Fibroblast of lung (primary cell): Measurements from ENCODE around the gene PKNOX2. TPM values are rescaled to one million over a fixed set of nuclear protein-coding genes. Genes with fewer than 3 reads are reported as not detected.

ENCODE experiments used
- DNase-seq, 2 donors: peaks; one replicate each; pipeline versions ENCODE4 v3.0.0 to v3.0.0-alpha.2; 2010; ENCODE audit warnings: low read depth in 2 of 2
- H2AFZ ChIP-seq: 2 replicates; pipeline ENCODE4 v1.5.1; 2012; ENCODE audit warnings: low read length, control low read depth, inconsistent platforms
- H3K27ac ChIP-seq: 2 replicates; pipeline ENCODE4 v1.5.1; 2011; ENCODE audit warnings: low read length, control low read depth; ENCODE audit not compliant: insufficient read depth
- H3K27me3 ChIP-seq: 2 replicates; pipeline ENCODE4 v1.5.1; 2011; ENCODE audit warnings: mild to moderate bottlenecking, low read length; ENCODE audit not compliant: control insufficient read depth, insufficient read depth
- H3K36me3 ChIP-seq: 2 replicates; pipeline ENCODE4 v1.5.1; 2011; ENCODE audit warnings: low read length; ENCODE audit not compliant: control insufficient read depth, insufficient read depth
- H3K4me1 ChIP-seq: 2 replicates; pipeline ENCODE4 v1.5.1; 2011; ENCODE audit warnings: low read length; ENCODE audit not compliant: control insufficient read depth, insufficient read depth; ENCODE audit errors: extremely low read depth
- H3K4me2 ChIP-seq: 2 replicates; pipeline ENCODE4 v1.5.1; 2011; ENCODE audit warnings: low read length, control low read depth; ENCODE audit not compliant: insufficient read depth; ENCODE audit errors: extremely low read depth
- H3K4me3 ChIP-seq, 4 experiments: fragments of 200-600 bp in 1 of 4; sonication (generic) in 1 of 4; replicated peaks in 1 of 4; 2 replicates each; pipeline ENCODE4 v1.5.1; 2011 to 2016; ENCODE audit warnings: low read length in 4 of 4, low read depth in 3 of 4, mild to moderate bottlenecking in 3 of 4, control low read depth in 2 of 4, inconsistent platforms in 1 of 4, mixed read lengths in 1 of 4; ENCODE audit not compliant: insufficient read depth in 1 of 4; ENCODE audit errors: control extremely low read depth in 1 of 4
- H3K79me2 ChIP-seq: 2 replicates; pipeline ENCODE4 v1.5.1; 2012; ENCODE audit warnings: mild to moderate bottlenecking, low read length, inconsistent platforms; ENCODE audit not compliant: control insufficient read depth, insufficient read depth
- H3K9ac ChIP-seq: 2 replicates; pipeline ENCODE4 v1.5.1; 2011; ENCODE audit warnings: mild to moderate bottlenecking, low read length, control low read depth; ENCODE audit not compliant: insufficient read depth
- H3K9me3 ChIP-seq: 2 replicates; pipeline ENCODE4 v1.5.1; 2012; ENCODE audit warnings: low read depth, low read length; ENCODE audit not compliant: control insufficient read depth, insufficient read depth
- H4K20me1 ChIP-seq: 2 replicates; pipeline ENCODE4 v1.5.1; 2011; ENCODE audit warnings: low read length; ENCODE audit not compliant: control insufficient read depth, insufficient read depth; ENCODE audit errors: extremely low read depth
- EZH2 ChIP-seq: IDR thresholded peaks from 2 replicates; pipeline ENCODE4 v1.5.1; 2012; ENCODE audit warnings: low read length, control low read depth, mild to moderate bottlenecking; ENCODE audit errors: missing control alignments
- polyA plus RNA-seq, 2 donors: library from polyadenylated mRNA; depleted of rRNA in 1 of 2; stranded (reverse) in 1 of 2; unstranded in 1 of 2; fragments of >200 nt; gene quantifications; 2 replicates each; pipeline ENCODE4 v1.2.1, GENCODE V29; 2011 to 2012; ENCODE audit warnings: missing spikeins in 1 of 2
- total RNA-seq: library from RNA; depleted of rRNA; stranded (reverse); fragments of >200 nt; gene quantifications from 2 replicates; pipeline ENCODE4 v1.2.1, GENCODE V29; 2014
- TF ChIP-seq, protein P1 (sequence below), 2 donors: IDR thresholded peaks in 1 of 2; conservative IDR thresholded peaks in 1 of 2; 1 replicate in 1 of 2; 2 replicates in 1 of 2; pipeline ENCODE4 v1.5.1; 2011 to 2012; ENCODE audit warnings: low read length in 2 of 2, control low read depth in 1 of 2, inconsistent platforms in 1 of 2, low read depth in 1 of 2, mild to moderate bottlenecking in 1 of 2

The PKNOX2 gene
- total and polyA plus RNA-seq, 2 donors (not counting 1 experiment from before 2014, with no cell fraction given), result 0.33 to 2.2 TPM

DNA sequence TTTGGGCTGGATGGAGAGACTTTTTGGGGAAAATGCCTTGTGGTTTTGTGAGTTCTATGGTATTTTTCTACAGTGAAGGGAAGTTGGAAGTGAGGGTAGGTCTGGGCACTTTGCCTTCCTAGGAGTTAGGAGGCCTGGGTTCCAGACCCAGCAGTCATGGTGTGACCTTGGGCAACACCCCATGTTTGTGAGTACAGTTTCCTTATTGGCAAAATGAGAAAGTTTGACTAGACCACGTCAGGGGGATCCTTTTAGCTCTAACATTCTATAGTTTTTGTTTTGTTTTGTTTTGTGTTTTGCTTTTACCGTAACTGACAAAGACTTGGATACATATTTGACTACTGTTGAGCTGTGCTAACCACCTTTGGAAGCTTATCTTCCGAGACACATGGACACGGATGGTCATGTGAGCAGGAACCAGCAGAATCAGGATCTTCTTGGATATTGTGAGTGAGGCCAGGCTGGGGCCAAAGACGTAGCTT is 109.0 kb downstream of the PKNOX2 start:
- no peaks in the 10 kb centered on the region for H3K36me3 ChIP-seq
- H3K4me3 ChIP-seq, result no peak overlapping the region
- H3K4me1 ChIP-seq, result no peaks in the 10 kb centered on the region
- no peaks in the 10 kb centered on the region for H4K20me1 ChIP-seq
- H2AFZ ChIP-seq, result no peak overlapping the region
- H3K27me3 ChIP-seq, result peaks cover 4% of the 10 kb centered on the region
- no peak for DNase-seq
- TF ChIP-seq, protein P1, sequence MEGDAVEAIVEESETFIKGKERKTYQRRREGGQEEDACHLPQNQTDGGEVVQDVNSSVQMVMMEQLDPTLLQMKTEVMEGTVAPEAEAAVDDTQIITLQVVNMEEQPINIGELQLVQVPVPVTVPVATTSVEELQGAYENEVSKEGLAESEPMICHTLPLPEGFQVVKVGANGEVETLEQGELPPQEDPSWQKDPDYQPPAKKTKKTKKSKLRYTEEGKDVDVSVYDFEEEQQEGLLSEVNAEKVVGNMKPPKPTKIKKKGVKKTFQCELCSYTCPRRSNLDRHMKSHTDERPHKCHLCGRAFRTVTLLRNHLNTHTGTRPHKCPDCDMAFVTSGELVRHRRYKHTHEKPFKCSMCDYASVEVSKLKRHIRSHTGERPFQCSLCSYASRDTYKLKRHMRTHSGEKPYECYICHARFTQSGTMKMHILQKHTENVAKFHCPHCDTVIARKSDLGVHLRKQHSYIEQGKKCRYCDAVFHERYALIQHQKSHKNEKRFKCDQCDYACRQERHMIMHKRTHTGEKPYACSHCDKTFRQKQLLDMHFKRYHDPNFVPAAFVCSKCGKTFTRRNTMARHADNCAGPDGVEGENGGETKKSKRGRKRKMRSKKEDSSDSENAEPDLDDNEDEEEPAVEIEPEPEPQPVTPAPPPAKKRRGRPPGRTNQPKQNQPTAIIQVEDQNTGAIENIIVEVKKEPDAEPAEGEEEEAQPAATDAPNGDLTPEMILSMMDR (conservative IDR thresholded peaks at IDR 0.05 in 1 of 2, IDR thresholded peaks at IDR 0.05 in 1 of 2; ENCODE audit: low read depth in 1 of 2, low read length in 2 of 2), result no peak
- no peak for TF ChIP-seq EZH2
- no peak overlapping the region for H3K4me2 ChIP-seq
- H3K79me2 ChIP-seq, result no peaks in the 10 kb centered on the region
- no peak overlapping the region for H3K9ac ChIP-seq
- H3K27ac ChIP-seq, result no peak overlapping the region
- no peaks in the 10 kb centered on the region for H3K9me3 ChIP-seq

GRCh38 chr11:125274309-125274708 is 109.8 kb downstream of the PKNOX2 start:
- DNase-seq, result no peak
- no peaks in the 10 kb centered on the region for H3K4me1 ChIP-seq
- H3K4me2 ChIP-seq, result no peak overlapping the region
- TF ChIP-seq EZH2, result no peak
- TF ChIP-seq, protein P1 (conservative IDR thresholded peaks at IDR 0.05 in 1 of 2, IDR thresholded peaks at IDR 0.05 in 1 of 2; ENCODE audit: low read depth in 1 of 2, low read length in 2 of 2), result no peak
- no peak overlapping the region for H3K4me3 ChIP-seq
- no peaks in the 10 kb centered on the region for H3K79me2 ChIP-seq
- H3K9me3 ChIP-seq, result no peaks in the 10 kb centered on the region
- no peak overlapping the region for H2AFZ ChIP-seq
- no peaks in the 10 kb centered on the region for H3K36me3 ChIP-seq
- peaks cover 4% of the 10 kb centered on the region for H3K27me3 ChIP-seq
- H4K20me1 ChIP-seq, result no peaks in the 10 kb centered on the region
- no peak overlapping the region for H3K27ac ChIP-seq
- H3K9ac ChIP-seq, result no peak overlapping the region

GRCh38 chr11:125274774-125275173 is 110.2 kb downstream of the PKNOX2 start:
- Histone ChIP-seq H3K4me2 (no peak overlapping the region), H3K9me3 (no peaks in the 10 kb centered on the region), H3K4me1 (no peaks in the 10 kb centered on the region), H3K79me2 (no peaks in the 10 kb centered on the region), H3K27ac (no peak overlapping the region), H3K9ac (no peak overlapping the region), H3K36me3 (no peaks in the 10 kb centered on the region), H3K4me3 (no peak overlapping the region), H4K20me1 (no peaks in the 10 kb centered on the region), H2AFZ (no peak overlapping the region), H3K27me3 (peaks cover 4% of the 10 kb centered on the region)
- TF ChIP-seq, protein P1 (conservative IDR thresholded peaks at IDR 0.05 in 1 of 2, IDR thresholded peaks at IDR 0.05 in 1 of 2; ENCODE audit: low read depth in 1 of 2, low read length in 2 of 2), result no peak
- no peak for TF ChIP-seq EZH2
- no peak for DNase-seq
